Measurements from ENCODE around the gene FAAP20. TPM values are rescaled to one million over a fixed set of nuclear protein-coding genes. Genes with fewer than 3 reads are reported as not detected.

The FAAP20 gene
- total RNA-seq, 1 experiment from 2014 or later, result 133 TPM

DNA sequence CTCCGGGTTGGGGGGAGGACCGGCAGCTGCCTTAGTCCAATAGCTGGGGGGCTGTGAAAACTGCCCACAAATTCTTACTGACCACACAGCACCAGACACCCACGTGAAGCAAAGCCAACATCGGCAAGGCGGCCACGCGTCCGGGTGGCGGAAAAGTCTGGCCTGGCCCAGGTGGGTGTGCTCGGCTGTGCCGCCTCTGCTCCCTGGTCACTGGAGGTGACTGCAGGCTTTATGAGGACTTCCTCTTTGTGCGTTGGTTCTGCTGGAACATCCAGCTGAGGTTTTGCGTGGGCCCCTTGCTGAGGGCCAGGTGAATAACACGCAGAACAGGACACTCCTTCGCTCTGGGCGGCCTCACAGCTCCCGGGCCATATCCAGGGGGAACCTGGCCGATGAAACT lies 35.4 kb downstream of the FAAP20 start:
- TF ChIP-seq ESRRA (CRISPR knock-in tag; IDR thresholded peaks at IDR 0.05; ENCODE audit: borderline replicate concordance) (no peak), TCF7 (CRISPR knock-in tag; IDR thresholded peaks at IDR 0.05; ENCODE audit: low read depth) (no peak), TP53 (CRISPR knock-in tag; IDR thresholded peaks at IDR 0.05) (no peak), ERG (CRISPR knock-in tag; IDR thresholded peaks at IDR 0.05) (no peak)
- TF ChIP-seq, protein P1, sequence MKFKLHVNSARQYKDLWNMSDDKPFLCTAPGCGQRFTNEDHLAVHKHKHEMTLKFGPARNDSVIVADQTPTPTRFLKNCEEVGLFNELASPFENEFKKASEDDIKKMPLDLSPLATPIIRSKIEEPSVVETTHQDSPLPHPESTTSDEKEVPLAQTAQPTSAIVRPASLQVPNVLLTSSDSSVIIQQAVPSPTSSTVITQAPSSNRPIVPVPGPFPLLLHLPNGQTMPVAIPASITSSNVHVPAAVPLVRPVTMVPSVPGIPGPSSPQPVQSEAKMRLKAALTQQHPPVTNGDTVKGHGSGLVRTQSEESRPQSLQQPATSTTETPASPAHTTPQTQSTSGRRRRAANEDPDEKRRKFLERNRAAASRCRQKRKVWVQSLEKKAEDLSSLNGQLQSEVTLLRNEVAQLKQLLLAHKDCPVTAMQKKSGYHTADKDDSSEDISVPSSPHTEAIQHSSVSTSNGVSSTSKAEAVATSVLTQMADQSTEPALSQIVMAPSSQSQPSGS (CRISPR knock-in tag; IDR thresholded peaks at IDR 0.05; ENCODE audit: borderline replicate concordance, low read depth), result no peak
- no peak overlapping the region for H3K27ac Mint-ChIP-seq
- peaks cover 10% of the 10 kb centered on the region for H3K9me3 Mint-ChIP-seq
- no peaks in the 10 kb centered on the region for H3K4me1 Mint-ChIP-seq
- no peaks in the 10 kb centered on the region for H3K27me3 Mint-ChIP-seq (ENCODE audit: low read depth)
- H3K4me3 Mint-ChIP-seq, result no peak overlapping the region
- peaks cover 38% of the 10 kb centered on the region for H3K36me3 Mint-ChIP-seq
- DNase-seq (ENCODE audit: low spot score), result no peak
- CTCF ChIA-PET, result interaction anchor here (1.4 kb wide), 1 partner anchor 15 kb away, joined by 5 read pairs; no protein-coding TSS in a partner anchor
- POLR2A ChIA-PET, result no interaction called here
- no peak for ATAC-seq

- no peak for DNase-seq (ENCODE audit: low spot score)
- ChIA-PET POLR2A (no interaction called here), CTCF (interaction anchor here (1.0 to 1.7 kb wide), 2 partner anchors 16 to 248 kb away, joined by 4 to 10 read pairs; no protein-coding TSS in a partner anchor)
- TF ChIP-seq SOX15 (CRISPR knock-in tag; IDR thresholded peaks at IDR 0.05) (no peak), NFYB (CRISPR knock-in tag; conservative IDR thresholded peaks at IDR 0.05; ENCODE audit: low read depth) (no peak), HMGA2 (CRISPR knock-in tag; IDR thresholded peaks at IDR 0.05) (no peak), ZNF121 (CRISPR knock-in tag; IDR thresholded peaks at IDR 0.05) (no peak), NR3C1 (CRISPR knock-in tag; conservative IDR thresholded peaks at IDR 0.05; ENCODE audit: low read depth) (no peak), ZNF512 (CRISPR knock-in tag; IDR thresholded peaks at IDR 0.05; ENCODE audit: borderline replicate concordance) (no peak), CTCF (IDR thresholded peaks at IDR 0.05) (no peak), ZBTB43 (CRISPR knock-in tag; IDR thresholded peaks at IDR 0.05) (no peak), TEAD1 (CRISPR knock-in tag; IDR thresholded peaks at IDR 0.05) (no peak), E2F5 (CRISPR knock-in tag; IDR thresholded peaks at IDR 0.05) (no peak)
- TF ChIP-seq, protein P2, sequence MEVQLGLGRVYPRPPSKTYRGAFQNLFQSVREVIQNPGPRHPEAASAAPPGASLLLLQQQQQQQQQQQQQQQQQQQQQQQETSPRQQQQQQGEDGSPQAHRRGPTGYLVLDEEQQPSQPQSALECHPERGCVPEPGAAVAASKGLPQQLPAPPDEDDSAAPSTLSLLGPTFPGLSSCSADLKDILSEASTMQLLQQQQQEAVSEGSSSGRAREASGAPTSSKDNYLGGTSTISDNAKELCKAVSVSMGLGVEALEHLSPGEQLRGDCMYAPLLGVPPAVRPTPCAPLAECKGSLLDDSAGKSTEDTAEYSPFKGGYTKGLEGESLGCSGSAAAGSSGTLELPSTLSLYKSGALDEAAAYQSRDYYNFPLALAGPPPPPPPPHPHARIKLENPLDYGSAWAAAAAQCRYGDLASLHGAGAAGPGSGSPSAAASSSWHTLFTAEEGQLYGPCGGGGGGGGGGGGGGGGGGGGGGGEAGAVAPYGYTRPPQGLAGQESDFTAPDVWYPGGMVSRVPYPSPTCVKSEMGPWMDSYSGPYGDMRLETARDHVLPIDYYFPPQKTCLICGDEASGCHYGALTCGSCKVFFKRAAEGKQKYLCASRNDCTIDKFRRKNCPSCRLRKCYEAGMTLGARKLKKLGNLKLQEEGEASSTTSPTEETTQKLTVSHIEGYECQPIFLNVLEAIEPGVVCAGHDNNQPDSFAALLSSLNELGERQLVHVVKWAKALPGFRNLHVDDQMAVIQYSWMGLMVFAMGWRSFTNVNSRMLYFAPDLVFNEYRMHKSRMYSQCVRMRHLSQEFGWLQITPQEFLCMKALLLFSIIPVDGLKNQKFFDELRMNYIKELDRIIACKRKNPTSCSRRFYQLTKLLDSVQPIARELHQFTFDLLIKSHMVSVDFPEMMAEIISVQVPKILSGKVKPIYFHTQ (CRISPR knock-in tag; IDR thresholded peaks at IDR 0.05), result no peak
- TF ChIP-seq, protein P3, sequence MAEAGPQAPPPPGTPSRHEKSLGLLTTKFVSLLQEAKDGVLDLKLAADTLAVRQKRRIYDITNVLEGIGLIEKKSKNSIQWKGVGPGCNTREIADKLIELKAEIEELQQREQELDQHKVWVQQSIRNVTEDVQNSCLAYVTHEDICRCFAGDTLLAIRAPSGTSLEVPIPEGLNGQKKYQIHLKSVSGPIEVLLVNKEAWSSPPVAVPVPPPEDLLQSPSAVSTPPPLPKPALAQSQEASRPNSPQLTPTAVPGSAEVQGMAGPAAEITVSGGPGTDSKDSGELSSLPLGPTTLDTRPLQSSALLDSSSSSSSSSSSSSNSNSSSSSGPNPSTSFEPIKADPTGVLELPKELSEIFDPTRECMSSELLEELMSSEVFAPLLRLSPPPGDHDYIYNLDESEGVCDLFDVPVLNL (CRISPR knock-in tag; IDR thresholded peaks at IDR 0.05; ENCODE audit: borderline replicate concordance, low read depth), result no peak
- TF ChIP-seq, protein P1 (CRISPR knock-in tag; IDR thresholded peaks at IDR 0.05; ENCODE audit: borderline replicate concordance, low read depth), result no peak
- Mint-ChIP-seq H3K4me1 (no peaks in the 10 kb centered on the region), H3K27ac (peak overlapping the region; percentile 92; the same call in 1 of the 2 replicates), H3K36me3 (peaks cover 37% of the 10 kb centered on the region), H3K4me3 (no peak overlapping the region), H3K27me3 (ENCODE audit: low read depth) (no peaks in the 10 kb centered on the region), H3K9me3 (peaks cover 10% of the 10 kb centered on the region)
- ATAC-seq, result no peak
Measured at GRCh38 chr1:2158272-2158671, 36.3 kb downstream of the FAAP20 start.

Data from WTC11 (cell line).